T-helper 2 cell treated with Interferon-gamma antibody and Interleukin-4, amounts not matched to agents 5 μg/mL and 100 μg/mL, for 36 hours (primary cell): ENCODE results near the gene UMODL1.

ENCODE experiments used
- DNase-seq: peaks from one replicate; pipeline ENCODE4 v3.0.0; 2021; ENCODE audit warnings: low spot score
- H3K27ac Mint-ChIP-seq: one replicate; pipeline ENCODE4 v1.8.0; 2021; ENCODE audit warnings: mild to moderate bottlenecking, mixed read lengths
- H3K27me3 Mint-ChIP-seq: one replicate; pipeline ENCODE4 v1.8.0; 2021; ENCODE audit warnings: low read depth, mixed read lengths
- H3K36me3 Mint-ChIP-seq: one replicate; pipeline ENCODE4 v1.8.0; 2021; ENCODE audit warnings: low read depth, mixed read lengths
- H3K4me1 Mint-ChIP-seq: one replicate; pipeline ENCODE4 v1.8.0; 2021; ENCODE audit warnings: low read depth, mixed read lengths
- H3K4me3 Mint-ChIP-seq: one replicate; pipeline ENCODE4 v1.8.0; 2022; ENCODE audit warnings: mild to moderate bottlenecking, moderate library complexity, mixed read lengths
- H3K9me3 Mint-ChIP-seq: one replicate; pipeline ENCODE4 v1.8.0; 2021; ENCODE audit warnings: mixed read lengths

The UMODL1 gene

GRCh38 chr21:42147386-42148020 is 76.4 kb downstream of the UMODL1 start:
- H3K27ac Mint-ChIP-seq: peak overlapping the region; percentile 11
- no peak for DNase-seq
- H3K4me3 Mint-ChIP-seq: no peak overlapping the region
- H3K9me3 Mint-ChIP-seq: no peaks in the 10 kb centered on the region
- H3K27me3 Mint-ChIP-seq: peaks cover 6% of the 10 kb centered on the region
- H3K4me1 Mint-ChIP-seq: peaks cover 11% of the 10 kb centered on the region
- H3K36me3 Mint-ChIP-seq: no peaks in the 10 kb centered on the region

GRCh38 chr21:42148097-42148496 is 77.0 kb downstream of the UMODL1 start:
- DNase-seq: no peak
- no peak overlapping the region for H3K27ac Mint-ChIP-seq
- no peaks in the 10 kb centered on the region for H3K36me3 Mint-ChIP-seq
- no peak overlapping the region for H3K4me3 Mint-ChIP-seq
- H3K27me3 Mint-ChIP-seq: peaks cover 6% of the 10 kb centered on the region
- H3K9me3 Mint-ChIP-seq: no peaks in the 10 kb centered on the region
- H3K4me1 Mint-ChIP-seq: peaks cover 11% of the 10 kb centered on the region

- DNase-seq: no peak
Measured at GRCh38 chr21:42148584-42148983, 77.5 kb downstream of the UMODL1 start.

GRCh38 chr21:42149656-42150473 is 78.7 kb downstream of the UMODL1 start:
- Mint-ChIP-seq H3K4me3 (no peak overlapping the region), H3K4me1 (peaks cover 11% of the 10 kb centered on the region), H3K36me3 (no peaks in the 10 kb centered on the region), H3K27ac (no peak overlapping the region), H3K27me3 (peaks cover 3% of the 10 kb centered on the region), H3K9me3 (no peaks in the 10 kb centered on the region)
- DNase-seq: no peak

More at GRCh38 chr21:42148584-42148983, 77.5 kb downstream of the UMODL1 start:
- H3K4me3 Mint-ChIP-seq: no peak overlapping the region
- no peaks in the 10 kb centered on the region for H3K9me3 Mint-ChIP-seq
- H3K27me3 Mint-ChIP-seq: peaks cover 6% of the 10 kb centered on the region
- H3K4me1 Mint-ChIP-seq: peaks cover 11% of the 10 kb centered on the region
- no peaks in the 10 kb centered on the region for H3K36me3 Mint-ChIP-seq
- no peak overlapping the region for H3K27ac Mint-ChIP-seq

- DNase-seq: no peak
Measured at GRCh38 chr21:42150474-42151085, 79.5 kb downstream of the UMODL1 start.

GRCh38 chr21:42151148-42151947 is 80.2 kb downstream of the UMODL1 start:
- Mint-ChIP-seq H3K4me1 (peaks cover 6% of the 10 kb centered on the region), H3K27ac (no peak overlapping the region), H3K36me3 (no peaks in the 10 kb centered on the region), H3K4me3 (no peak overlapping the region), H3K9me3 (no peaks in the 10 kb centered on the region), H3K27me3 (peaks cover 3% of the 10 kb centered on the region)
- DNase-seq: no peak

More at GRCh38 chr21:42150474-42151085, 79.5 kb downstream of the UMODL1 start:
- Mint-ChIP-seq H3K4me3 (no peak overlapping the region), H3K36me3 (no peaks in the 10 kb centered on the region), H3K27me3 (peaks cover 3% of the 10 kb centered on the region), H3K9me3 (no peaks in the 10 kb centered on the region), H3K4me1 (peaks cover 6% of the 10 kb centered on the region), H3K27ac (no peak overlapping the region)

GRCh38 chr21:42151948-42152220 is 80.8 kb downstream of the UMODL1 start:
- Mint-ChIP-seq H3K27me3 (peaks cover 3% of the 10 kb centered on the region), H3K4me1 (peaks cover 6% of the 10 kb centered on the region), H3K36me3 (no peaks in the 10 kb centered on the region), H3K27ac (no peak overlapping the region), H3K4me3 (no peak overlapping the region), H3K9me3 (no peaks in the 10 kb centered on the region)
- DNase-seq: no peak

- peaks cover 4% of the 10 kb centered on the region for H3K4me1 Mint-ChIP-seq
- no peaks in the 10 kb centered on the region for H3K9me3 Mint-ChIP-seq
- H3K4me3 Mint-ChIP-seq: no peak overlapping the region
- no peak for DNase-seq
- no peaks in the 10 kb centered on the region for H3K36me3 Mint-ChIP-seq
- no peaks in the 10 kb centered on the region for H3K27me3 Mint-ChIP-seq
- no peak overlapping the region for H3K27ac Mint-ChIP-seq
Measured at GRCh38 chr21:42153046-42153686, 82.0 kb downstream of the UMODL1 start.

- DNase-seq: no peak
- Mint-ChIP-seq H3K27ac (no peak overlapping the region), H3K4me3 (no peak overlapping the region), H3K9me3 (no peaks in the 10 kb centered on the region), H3K4me1 (peaks cover 2% of the 10 kb centered on the region), H3K36me3 (no peaks in the 10 kb centered on the region), H3K27me3 (no peaks in the 10 kb centered on the region)
Measured at GRCh38 chr21:42153746-42154145, 82.6 kb downstream of the UMODL1 start.

GRCh38 chr21:42154237-42155044 is 83.3 kb downstream of the UMODL1 start:
- H3K4me1 Mint-ChIP-seq: peaks cover 2% of the 10 kb centered on the region
- no peak for DNase-seq
- no peak overlapping the region for H3K4me3 Mint-ChIP-seq

GRCh38 chr21:42155045-42155855 is 84.1 kb downstream of the UMODL1 start:
- DNase-seq: no peak
- no peak overlapping the region for H3K27ac Mint-ChIP-seq
- H3K9me3 Mint-ChIP-seq: no peaks in the 10 kb centered on the region
- no peaks in the 10 kb centered on the region for H3K27me3 Mint-ChIP-seq
- peaks cover 2% of the 10 kb centered on the region for H3K4me1 Mint-ChIP-seq
- H3K4me3 Mint-ChIP-seq: no peak overlapping the region
- no peaks in the 10 kb centered on the region for H3K36me3 Mint-ChIP-seq

More at GRCh38 chr21:42154237-42155044, 83.3 kb downstream of the UMODL1 start:
- Mint-ChIP-seq H3K9me3 (no peaks in the 10 kb centered on the region), H3K36me3 (no peaks in the 10 kb centered on the region), H3K27me3 (no peaks in the 10 kb centered on the region), H3K27ac (no peak overlapping the region)
